GM13977 (cell line): ENCODE data around the gene PTPRE.

Experiments
- DNase-seq: peaks from one replicate; pipeline ENCODE4 v3.0.0; 2012; ENCODE audit warnings: low spot score
- in situ Hi-C: fragments of 300-500 bp; cut with MboI; formaldehyde crosslinking; loops from one replicate; pipeline ENCODE4 v1.12.0; 2022; ENCODE audit warnings: low sequenced_read_pairs, low pct_unique_long_range_greater_than_20kb, mixed read lengths, inconsistent platforms; ENCODE audit not compliant: unreplicated experiment
- TF ChIP-seq, protein P1 (sequence below): IDR thresholded peaks from 2 replicates; pipeline ENCODE4 v1.5.1; 2012; ENCODE audit warnings: mild to moderate bottlenecking, control low read depth; ENCODE audit not compliant: insufficient read depth; ENCODE audit errors: extremely low read depth, missing control alignments

The PTPRE gene

GRCh38 chr10:128078136-128078969 lies 171.4 kb downstream of the PTPRE start:
- TF ChIP-seq, protein P1, sequence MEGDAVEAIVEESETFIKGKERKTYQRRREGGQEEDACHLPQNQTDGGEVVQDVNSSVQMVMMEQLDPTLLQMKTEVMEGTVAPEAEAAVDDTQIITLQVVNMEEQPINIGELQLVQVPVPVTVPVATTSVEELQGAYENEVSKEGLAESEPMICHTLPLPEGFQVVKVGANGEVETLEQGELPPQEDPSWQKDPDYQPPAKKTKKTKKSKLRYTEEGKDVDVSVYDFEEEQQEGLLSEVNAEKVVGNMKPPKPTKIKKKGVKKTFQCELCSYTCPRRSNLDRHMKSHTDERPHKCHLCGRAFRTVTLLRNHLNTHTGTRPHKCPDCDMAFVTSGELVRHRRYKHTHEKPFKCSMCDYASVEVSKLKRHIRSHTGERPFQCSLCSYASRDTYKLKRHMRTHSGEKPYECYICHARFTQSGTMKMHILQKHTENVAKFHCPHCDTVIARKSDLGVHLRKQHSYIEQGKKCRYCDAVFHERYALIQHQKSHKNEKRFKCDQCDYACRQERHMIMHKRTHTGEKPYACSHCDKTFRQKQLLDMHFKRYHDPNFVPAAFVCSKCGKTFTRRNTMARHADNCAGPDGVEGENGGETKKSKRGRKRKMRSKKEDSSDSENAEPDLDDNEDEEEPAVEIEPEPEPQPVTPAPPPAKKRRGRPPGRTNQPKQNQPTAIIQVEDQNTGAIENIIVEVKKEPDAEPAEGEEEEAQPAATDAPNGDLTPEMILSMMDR = peak; percentile 88
- peak; percentile 71 for DNase-seq
- in situ Hi-C loops = no loop called here

- DNase-seq = no peak
- TF ChIP-seq, protein P1 = no peak
- in situ Hi-C loops = no loop called here
Measured at GRCh38 chr10:128080231-128080630, 173.3 kb downstream of the PTPRE start.

DNA sequence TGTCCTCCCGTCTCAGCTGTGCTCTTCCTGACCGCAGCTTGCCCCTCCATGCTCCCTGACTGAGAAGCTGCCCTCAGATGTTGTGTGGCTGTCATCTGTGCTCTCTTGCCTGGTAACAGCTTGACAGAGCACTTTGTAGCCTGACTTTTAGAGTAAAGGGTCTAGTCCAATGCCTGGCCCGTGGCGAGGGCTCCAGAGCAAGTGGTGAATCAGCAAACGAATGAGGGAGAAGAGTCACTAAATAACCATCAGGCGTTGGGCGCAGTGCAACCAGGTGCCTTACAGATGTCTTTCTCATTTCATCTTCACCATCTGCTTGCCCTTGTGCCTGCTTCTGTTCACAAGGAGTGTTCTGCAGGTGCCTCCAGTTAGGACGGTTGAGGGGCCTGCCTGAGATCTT lies 173.7 kb downstream of the PTPRE start:
- no peak for DNase-seq
- TF ChIP-seq, protein P1 = no peak
- in situ Hi-C loops = no loop called here

GRCh38 chr10:128081222-128081621 lies 174.3 kb downstream of the PTPRE start:
- TF ChIP-seq, protein P1 = no peak
- no peak for DNase-seq
- in situ Hi-C loops = no loop called here

DNA sequence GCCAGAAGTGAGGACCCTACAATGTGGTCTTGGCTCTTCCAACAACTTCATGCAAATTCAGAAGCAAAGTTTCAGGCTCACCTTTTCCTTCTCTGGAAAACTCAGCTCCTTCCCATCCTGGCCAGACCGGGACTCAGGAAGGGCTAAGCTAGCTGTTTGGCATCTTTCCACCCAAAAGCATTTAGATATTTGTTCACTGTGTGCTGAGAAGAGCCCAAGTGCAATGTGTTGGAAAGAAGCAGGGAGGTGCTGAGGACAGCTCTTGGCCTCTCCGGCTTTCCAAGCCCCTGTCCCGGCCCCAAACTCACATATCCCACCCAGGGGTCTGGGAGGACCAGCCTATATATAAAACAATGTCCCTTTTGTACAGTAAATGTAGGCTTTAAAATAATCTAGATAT lies 174.8 kb downstream of the PTPRE start:
- DNase-seq = no peak
- TF ChIP-seq, protein P1 = no peak
- in situ Hi-C loops = no loop called here

GRCh38 chr10:128083191-128083895 lies 176.4 kb downstream of the PTPRE start:
- TF ChIP-seq, protein P1 = no peak
- in situ Hi-C loops = no loop called here
- no peak for DNase-seq
